ACHN (cell line): ENCODE results near the gene ATXN7.

ENCODE experiments used
- DNase-seq: peaks from one replicate; pipeline ENCODE4 v3.0.0-alpha.2; 2015
- in situ Hi-C: cut with HindIII; loops from 2 replicates; pipeline ENCODE4 v1.10.0; 2017; ENCODE audit warnings: low sequenced_read_pairs, low pct_ligation_motif_present, low pct_unique_long_range_greater_than_20kb

The ATXN7 gene

GRCh38 chr3:63921741-63922482, 58.2 kb downstream of the ATXN7 start:
- peak; percentile 6 for DNase-seq

GRCh38 chr3:63922491-63923199, 59.0 kb downstream of the ATXN7 start:
- in situ Hi-C loops: no loop called here
- no peak for DNase-seq

More at GRCh38 chr3:63921741-63922482, 58.2 kb downstream of the ATXN7 start:
- in situ Hi-C loops: no loop called here

- in situ Hi-C loops: no loop called here
- no peak for DNase-seq
These were observed 62.6 kb downstream of the ATXN7 start for GRCh38 chr3:63926309-63926708.

- no peak for DNase-seq
- in situ Hi-C loops: no loop called here
These were observed 64.0 kb downstream of the ATXN7 start for GRCh38 chr3:63927422-63928280.

GRCh38 chr3:63931290-63931689, 67.6 kb downstream of the ATXN7 start:
- in situ Hi-C loops: no loop called here
- DNase-seq: no peak

GRCh38 chr3:63932509-63933212, 69.0 kb downstream of the ATXN7 start:
- in situ Hi-C loops: no loop called here

GRCh38 chr3:63933459-63933858, 69.8 kb downstream of the ATXN7 start:
- in situ Hi-C loops: no loop called here

More at GRCh38 chr3:63932509-63933212, 69.0 kb downstream of the ATXN7 start:
- DNase-seq: no peak

GRCh38 chr3:63934041-63934866, 70.6 kb downstream of the ATXN7 start:
- no peak for DNase-seq
- in situ Hi-C loops: no loop called here

More at GRCh38 chr3:63933459-63933858, 69.8 kb downstream of the ATXN7 start:
- no peak for DNase-seq

- in situ Hi-C loops: no loop called here
These were observed 73.3 kb downstream of the ATXN7 start for GRCh38 chr3:63936925-63937324.

GRCh38 chr3:63937661-63938651, 74.3 kb downstream of the ATXN7 start:
- in situ Hi-C loops: no loop called here
- DNase-seq: no peak

More at GRCh38 chr3:63936925-63937324, 73.3 kb downstream of the ATXN7 start:
- no peak for DNase-seq

GRCh38 chr3:63940389-63940757, 76.7 kb downstream of the ATXN7 start:
- DNase-seq: no peak
- in situ Hi-C loops: no loop called here

- in situ Hi-C loops: no loop called here
- DNase-seq: no peak
These were observed 78.9 kb downstream of the ATXN7 start for GRCh38 chr3:63942528-63942927.

GRCh38 chr3:63943678-63944077, 80.0 kb downstream of the ATXN7 start:
- in situ Hi-C loops: no loop called here
- no peak for DNase-seq

- DNase-seq: no peak
- in situ Hi-C loops: no loop called here
These were observed 82.0 kb downstream of the ATXN7 start for GRCh38 chr3:63945558-63946096.

GRCh38 chr3:63946753-63947152, 83.1 kb downstream of the ATXN7 start:
- in situ Hi-C loops: no loop called here
- DNase-seq: no peak

- in situ Hi-C loops: no loop called here
- no peak for DNase-seq
These were observed 83.9 kb downstream of the ATXN7 start for GRCh38 chr3:63947594-63947993.
